H9 (cell line): Measurements from ENCODE around the gene ACAP1. TPM values are rescaled to one million over a fixed set of nuclear protein-coding genes. Genes with fewer than 3 reads are reported as not detected.

Experiments
- DNase-seq: peaks from one replicate; pipeline ENCODE4 v3.0.0-alpha.2; 2017
- H2AFZ ChIP-seq: one replicate; pipeline ENCODE4 v1.6.1; 2013; ENCODE audit warnings: mild to moderate bottlenecking, low read length, control low read depth, moderate library complexity
- H2AK5ac ChIP-seq: 2 replicates; pipeline ENCODE4 v1.6.1; 2013; ENCODE audit warnings: low read length, control low read depth, mixed read lengths; ENCODE audit not compliant: insufficient read length
- H2BK120ac ChIP-seq: one replicate; pipeline ENCODE4 v1.6.1; 2013; ENCODE audit warnings: low read depth, mild to moderate bottlenecking, low read length, control low read depth, inconsistent platforms; ENCODE audit not compliant: poor library complexity, severe bottlenecking
- H2BK12ac ChIP-seq: 2 replicates; pipeline ENCODE4 v1.6.1; 2013; ENCODE audit warnings: low read length, control low read depth, mixed read lengths, low read depth; ENCODE audit not compliant: insufficient read length
- H2BK15ac ChIP-seq: 2 replicates; pipeline ENCODE4 v1.6.1; 2013; ENCODE audit warnings: low read depth, low read length, control low read depth
- H2BK20ac ChIP-seq: one replicate; pipeline ENCODE4 v1.6.1; 2013; ENCODE audit warnings: low read depth, mild to moderate bottlenecking, low read length, control low read depth, inconsistent platforms; ENCODE audit not compliant: poor library complexity, severe bottlenecking
- H2BK5ac ChIP-seq: 2 replicates; pipeline ENCODE4 v1.6.1; 2013; ENCODE audit warnings: low read length, control low read depth, mixed read lengths; ENCODE audit not compliant: insufficient read length
- H3K14ac ChIP-seq: 2 replicates; pipeline ENCODE4 v1.6.1; 2013; ENCODE audit warnings: low read length, control low read depth; ENCODE audit not compliant: insufficient read depth
- H3K18ac ChIP-seq: 2 replicates; pipeline ENCODE4 v1.6.1; 2013; ENCODE audit warnings: low read depth, mild to moderate bottlenecking, mixed read lengths, low read length, control low read depth; ENCODE audit not compliant: insufficient read length
- H3K23ac ChIP-seq: 2 replicates; pipeline ENCODE4 v1.6.1; 2013; ENCODE audit warnings: low read length, control low read depth, mixed read lengths, low read depth; ENCODE audit not compliant: insufficient read length
- H3K23me2 ChIP-seq: 2 replicates; pipeline ENCODE4 v1.6.1; 2013; ENCODE audit warnings: low read depth, mild to moderate bottlenecking, mixed read lengths, low read length, control low read depth; ENCODE audit not compliant: insufficient read length, poor library complexity, severe bottlenecking
- H3K27ac ChIP-seq: 2 replicates; pipeline ENCODE4 v1.5.1; 2013; ENCODE audit warnings: low read length, control low read depth, mixed read lengths, low read depth; ENCODE audit not compliant: insufficient read length
- H3K27me3 ChIP-seq: 2 replicates; pipeline ENCODE4 v1.6.1; 2013; ENCODE audit warnings: low read length, control low read depth, inconsistent platforms; ENCODE audit not compliant: insufficient read depth
- H3K4ac ChIP-seq: 2 replicates; pipeline ENCODE4 v1.6.1; 2013; ENCODE audit warnings: low read depth, mild to moderate bottlenecking, control low read depth, inconsistent platforms, low read length, moderate library complexity
- H3K4me1 ChIP-seq: 2 replicates; pipeline ENCODE4 v1.6.1; 2013; ENCODE audit warnings: low read length, control low read depth, inconsistent platforms; ENCODE audit not compliant: insufficient read depth
- H3K4me2 ChIP-seq: 2 replicates; pipeline ENCODE4 v1.6.1; 2013; ENCODE audit warnings: low read length, control low read depth, mixed read lengths; ENCODE audit not compliant: insufficient read length, insufficient read depth
- H3K56ac ChIP-seq: 2 replicates; pipeline ENCODE4 v1.6.1; 2013; ENCODE audit warnings: low read depth, mild to moderate bottlenecking, mixed read lengths, low read length, control low read depth; ENCODE audit not compliant: insufficient read length
- H3K79me1 ChIP-seq: 2 replicates; pipeline ENCODE4 v1.6.1; 2013; ENCODE audit warnings: low read depth, mild to moderate bottlenecking, moderate library complexity, low read length, control low read depth, inconsistent platforms; ENCODE audit not compliant: insufficient read depth, poor library complexity, severe bottlenecking
- H3K79me2 ChIP-seq: 2 replicates; pipeline ENCODE4 v1.6.1; 2013; ENCODE audit warnings: low read length, control low read depth, inconsistent platforms; ENCODE audit not compliant: insufficient read depth
- H3K9ac ChIP-seq: 2 replicates; pipeline ENCODE4 v1.6.1; 2013; ENCODE audit warnings: low read length, control low read depth, mixed read lengths; ENCODE audit not compliant: insufficient read length; ENCODE audit errors: extremely low read depth
- H3K9me3 ChIP-seq: one replicate; pipeline ENCODE4 v1.6.1; 2013; ENCODE audit warnings: low read depth, low read length, inconsistent platforms; ENCODE audit not compliant: control insufficient read depth
- H3T11ph ChIP-seq: one replicate; pipeline ENCODE4 v1.6.1; 2013; ENCODE audit warnings: mild to moderate bottlenecking, low read length, control low read depth, inconsistent platforms
- H4K20me1 ChIP-seq: one replicate; pipeline ENCODE4 v1.6.1; 2013; ENCODE audit not compliant: control insufficient read depth, insufficient read length, insufficient read depth
- H4K5ac ChIP-seq: 2 replicates; pipeline ENCODE4 v1.6.1; 2013; ENCODE audit warnings: low read depth, mild to moderate bottlenecking, mixed read lengths, low read length, control low read depth; ENCODE audit not compliant: insufficient read length
- H4K8ac ChIP-seq: replicated peaks from 2 replicates; pipeline ENCODE4 v1.6.1; 2013; ENCODE audit warnings: low read length, control low read depth, mixed read lengths, low read depth; ENCODE audit not compliant: insufficient read length
- H4K91ac ChIP-seq: 2 replicates; pipeline ENCODE4 v1.6.1; 2013; ENCODE audit warnings: low read depth, mild to moderate bottlenecking, moderate library complexity, mixed read lengths, low read length, control low read depth; ENCODE audit not compliant: insufficient read length
- H3K27ac Mint-ChIP-seq, 3 experiments: 2 replicates in 2 of 3; 3 replicates in 1 of 3; pipeline ENCODE4 v1.8.0; 2020 to 2021; ENCODE audit warnings: mixed read lengths in 3 of 3, mild to moderate bottlenecking in 1 of 3, moderate library complexity in 1 of 3
- H3K27me3 Mint-ChIP-seq: 2 replicates; pipeline ENCODE4 v1.8.0; 2021; ENCODE audit warnings: low read depth, mild to moderate bottlenecking, moderate library complexity, mixed read lengths
- H3K36me3 Mint-ChIP-seq, 3 experiments: 2 replicates in 2 of 3; 3 replicates in 1 of 3; pipeline ENCODE4 v1.8.0; 2020 to 2021; ENCODE audit warnings: low read depth in 3 of 3, mixed read lengths in 3 of 3; ENCODE audit not compliant: insufficient read depth in 1 of 3
- H3K4me1 Mint-ChIP-seq, 2 experiments: 2 replicates each; pipeline ENCODE4 v1.8.0; 2020; ENCODE audit warnings: mixed read lengths in 2 of 2
- H3K4me3 Mint-ChIP-seq, 2 experiments: 2 replicates in 1 of 2; 3 replicates in 1 of 2; pipeline ENCODE4 v1.8.0; 2020 to 2021; ENCODE audit warnings: mild to moderate bottlenecking in 2 of 2, mixed read lengths in 2 of 2, moderate library complexity in 1 of 2
- H3K9me3 Mint-ChIP-seq, 2 experiments: 2 replicates in 1 of 2; 3 replicates in 1 of 2; pipeline ENCODE4 v1.8.0; 2020; ENCODE audit warnings: mild to moderate bottlenecking in 2 of 2, mixed read lengths in 2 of 2, moderate library complexity in 1 of 2
- CTCF ChIP-seq: fragments of 200-600 bp; sonication (generic); conservative IDR thresholded peaks from 3 replicates; pipeline ENCODE4 v1.8.0; 2021; ENCODE audit warnings: antibody characterized with exemption, mild to moderate bottlenecking
- WGBS: extraction: QIAGEN DNeasy Blood & Tissue Kit; methylation state at CpG from one replicate; pipeline ENCODE4 v1.1.7; 2013; ENCODE audit warnings: missing lambda C conversion rate, low lambda C conversion rate, mixed read lengths; ENCODE audit not compliant: insufficient read length; ENCODE audit errors: extremely low coverage; 5-methylcytosine and 5-hydroxymethylcytosine counted together
- total RNA-seq: library from RNA; stranded (reverse); gene quantifications from 2 replicates; pipeline ENCODE4 v1.2.1, GENCODE V29; 2021

The ACAP1 gene
- total RNA-seq, 1 experiment from 2014 or later, result 18.2 TPM

- Histone ChIP-seq H2AFZ (no peak overlapping the region), H3K27ac (no peak overlapping the region), H4K5ac (no peak overlapping the region), H3K27me3 (no peaks in the 10 kb centered on the region), H2BK12ac (no peak overlapping the region), H2BK120ac (no peak overlapping the region), H3K4me2 (no peak overlapping the region), H3K9me3 (no peaks in the 10 kb centered on the region), H4K20me1 (no peaks in the 10 kb centered on the region), H3K9ac (no peak overlapping the region), H4K91ac (no peak overlapping the region), H2AK5ac (no peak overlapping the region), H3K79me1 (no peaks in the 10 kb centered on the region), H2BK15ac (no peak overlapping the region), H3K23ac (no peak overlapping the region), H4K8ac (no peak overlapping the region), H3K4ac (no peak overlapping the region), H3K14ac (no peak overlapping the region), H3T11ph (no peak overlapping the region), H3K23me2 (peaks cover 5% of the 10 kb centered on the region), H2BK20ac (no peak overlapping the region), H3K79me2 (peaks cover 2% of the 10 kb centered on the region; the same call in 1 of the 2 replicates), H3K4me1 (no peaks in the 10 kb centered on the region), H3K18ac (no peak overlapping the region), H2BK5ac (no peak overlapping the region), H3K56ac (no peak overlapping the region)
- Mint-ChIP-seq H3K27me3 (no peaks in the 10 kb centered on the region), H3K4me3 (peak overlapping the region in 1 of 2 experiments; percentile 48; a peak in 1 of 5 replicates), H3K9me3 (no peaks in the 10 kb centered on the region), H3K36me3 (peaks cover 36 to 73% (median 68%) of the 10 kb centered on the region in 3 experiments; a peak in 6 of 7 replicates), H3K4me1 (peaks cover 11% of the 10 kb centered on the region in 2 experiments), H3K27ac (peak overlapping the region in 1 of 3 experiments; percentile 70; a peak in 1 of 7 replicates)
- WGBS, result no CpG with 5 or more reads among the region's 39 CpGs
- TF ChIP-seq CTCF, result peak; percentile 97
- DNase-seq, result peak; percentile 90
These were observed 12.4 kb upstream of the ACAP1 start for GRCh38 chr17:7323731-7324437.
